Measurements from ENCODE around the gene GMNC. TPM values are rescaled to one million over a fixed set of nuclear protein-coding genes. Genes with fewer than 3 reads are reported as not detected.

Gene GMNC
- total and polyA plus RNA-seq, 11 donors, result 0.04 to 4.4 (median 0.94) TPM

DNA sequence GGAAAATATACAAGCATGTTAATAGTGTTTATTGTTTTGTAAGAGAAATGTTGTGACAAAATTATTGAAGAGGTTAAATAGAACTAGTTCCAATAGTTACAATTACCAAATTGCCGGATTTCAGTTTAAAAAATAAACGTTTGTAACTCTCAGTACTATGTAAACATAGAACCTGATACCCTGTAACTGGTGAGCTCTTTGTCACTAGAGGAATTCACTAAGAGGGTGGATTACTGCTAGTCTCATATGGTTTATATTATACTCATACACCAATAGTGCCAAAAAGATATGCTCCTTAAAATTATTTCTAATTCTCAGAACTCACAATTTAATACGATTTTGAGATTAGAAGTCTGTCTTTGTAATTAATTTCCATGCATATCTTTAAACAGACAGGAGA is 7.6 kb upstream of the GMNC start:
- intact Hi-C loops (cut with DNase I), result no loop called here
- 67 to 77% (median 75%) methylated on average over 3 of the region's 3 CpGs for WGBS, 4 donors
- ATAC-seq (no peak), DNase-seq (no peak)
- Histone ChIP-seq H3K27ac (no peak overlapping the region), H3K36me3 (no peaks in the 10 kb centered on the region), H3K9me3 (no peaks in the 10 kb centered on the region), H3K27me3 (no peaks in the 10 kb centered on the region), H3K4me3 (no peak overlapping the region), H3K4me1 (no peaks in the 10 kb centered on the region)
- no peak for TF ChIP-seq POLR2A (IDR thresholded peaks at IDR 0.05)
- TF ChIP-seq, protein P1, sequence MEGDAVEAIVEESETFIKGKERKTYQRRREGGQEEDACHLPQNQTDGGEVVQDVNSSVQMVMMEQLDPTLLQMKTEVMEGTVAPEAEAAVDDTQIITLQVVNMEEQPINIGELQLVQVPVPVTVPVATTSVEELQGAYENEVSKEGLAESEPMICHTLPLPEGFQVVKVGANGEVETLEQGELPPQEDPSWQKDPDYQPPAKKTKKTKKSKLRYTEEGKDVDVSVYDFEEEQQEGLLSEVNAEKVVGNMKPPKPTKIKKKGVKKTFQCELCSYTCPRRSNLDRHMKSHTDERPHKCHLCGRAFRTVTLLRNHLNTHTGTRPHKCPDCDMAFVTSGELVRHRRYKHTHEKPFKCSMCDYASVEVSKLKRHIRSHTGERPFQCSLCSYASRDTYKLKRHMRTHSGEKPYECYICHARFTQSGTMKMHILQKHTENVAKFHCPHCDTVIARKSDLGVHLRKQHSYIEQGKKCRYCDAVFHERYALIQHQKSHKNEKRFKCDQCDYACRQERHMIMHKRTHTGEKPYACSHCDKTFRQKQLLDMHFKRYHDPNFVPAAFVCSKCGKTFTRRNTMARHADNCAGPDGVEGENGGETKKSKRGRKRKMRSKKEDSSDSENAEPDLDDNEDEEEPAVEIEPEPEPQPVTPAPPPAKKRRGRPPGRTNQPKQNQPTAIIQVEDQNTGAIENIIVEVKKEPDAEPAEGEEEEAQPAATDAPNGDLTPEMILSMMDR (IDR thresholded peaks at IDR 0.05), result no peak

- peaks cover 0 to 10% (median 0%) of the 10 kb centered on the region in 12 donors for H3K4me1 ChIP-seq
- no peak overlapping the region for H3K27ac ChIP-seq
- no peak overlapping the region for H3K4me3 ChIP-seq
- no peak for DNase-seq
- H3K36me3 ChIP-seq, result no peaks in the 10 kb centered on the region
- no peaks in the 10 kb centered on the region for H3K9me3 ChIP-seq
- ATAC-seq, result no peak
- H3K27me3 ChIP-seq, result peaks cover 0 to 23% (median 0%) of the 10 kb centered on the region in 9 donors
- WGBS, 4 donors, result 78 to 82% (median 80%) methylated on average over 2 of the region's 2 CpGs
- TF ChIP-seq POLR2A (IDR thresholded peaks at IDR 0.05), result no peak
- TF ChIP-seq, protein P1 (IDR thresholded peaks at IDR 0.05), result no peak
- intact Hi-C loops (cut with DNase I), result loop anchor here in 1 of 10 donors (10.0 kb wide), 1 partner anchor 162 kb away; no protein-coding TSS in a partner anchor
Observed at GRCh38 chr3:190867071-190867470, 4.6 kb upstream of the GMNC start.

DNA sequence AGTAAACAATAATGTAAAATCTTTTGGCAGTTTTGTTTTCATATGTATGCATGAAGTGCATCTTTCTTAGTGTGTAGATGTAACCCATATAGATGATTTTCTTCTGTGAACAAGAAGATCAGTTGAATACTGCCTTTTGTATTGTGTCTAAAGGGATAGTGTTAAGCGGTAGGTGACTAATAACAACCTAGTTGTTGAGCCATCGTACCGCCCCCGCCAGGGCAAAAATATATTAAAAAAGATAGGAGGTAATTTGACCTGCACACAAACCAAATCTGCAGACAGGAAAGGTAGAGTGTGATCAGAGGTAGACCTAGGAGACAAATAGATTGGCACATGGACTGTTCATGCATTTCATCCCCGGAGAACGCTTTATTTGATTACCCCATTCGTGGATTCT is 3.3 kb upstream of the GMNC start:
- peaks cover 0 to 10% (median 0%) of the 10 kb centered on the region in 12 donors for H3K4me1 ChIP-seq
- H3K27ac ChIP-seq, result no peak overlapping the region
- no peak overlapping the region for H3K4me3 ChIP-seq
- WGBS, 4 donors, result 59 to 61% (median 60%) methylated on average over 7 of the region's 7 CpGs
- no peak for DNase-seq
- intact Hi-C loops (cut with DNase I), result loop anchor here in 1 of 10 donors (10.0 kb wide), 1 partner anchor 161 kb away; no protein-coding TSS in a partner anchor
- ATAC-seq, result no peak
- H3K27me3 ChIP-seq, result peaks cover 0 to 27% (median 0%) of the 10 kb centered on the region in 9 donors
- H3K36me3 ChIP-seq, result no peaks in the 10 kb centered on the region
- no peaks in the 10 kb centered on the region for H3K9me3 ChIP-seq
- TF ChIP-seq POLR2A (IDR thresholded peaks at IDR 0.05), result no peak
- TF ChIP-seq, protein P1 (IDR thresholded peaks at IDR 0.05), result no peak

DNA sequence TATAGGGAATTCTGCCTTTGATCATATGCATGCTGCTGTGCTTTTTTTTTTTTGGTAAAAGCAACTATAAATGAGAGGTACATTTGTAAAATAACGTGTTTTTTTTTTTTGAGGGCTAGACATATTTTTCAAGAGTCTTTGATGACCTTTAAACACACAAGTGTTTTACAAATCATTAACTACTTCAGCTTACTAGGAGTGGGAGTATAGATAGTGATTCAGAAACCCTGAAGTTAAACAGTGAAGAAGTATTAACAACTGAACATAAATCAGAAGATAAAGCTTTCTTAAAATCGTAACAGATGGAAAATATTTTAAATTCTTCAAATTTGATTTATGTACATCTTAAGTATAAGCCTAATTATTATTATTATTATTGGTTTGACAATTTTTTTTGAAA is 2.9 kb upstream of the GMNC start:
- Histone ChIP-seq H3K4me1 (peaks cover 0 to 10% (median 0%) of the 10 kb centered on the region in 12 donors), H3K36me3 (no peaks in the 10 kb centered on the region), H3K27ac (peak overlapping the region in 3 of 12 donors; percentile 87 to 89 (median 88)), H3K27me3 (peaks cover 0 to 30% (median 0%) of the 10 kb centered on the region in 9 donors), H3K4me3 (no peak overlapping the region), H3K9me3 (no peaks in the 10 kb centered on the region)
- intact Hi-C loops (cut with DNase I), result loop anchor here in 1 of 10 donors (10.0 kb wide), 1 partner anchor 161 kb away; no protein-coding TSS in a partner anchor
- 45 to 55% (median 50%) methylated on average over 2 of the region's 2 CpGs for WGBS, 4 donors
- DNase-seq, result no peak
- TF ChIP-seq, protein P1 (IDR thresholded peaks at IDR 0.05), result no peak
- no peak for TF ChIP-seq POLR2A (IDR thresholded peaks at IDR 0.05)
- no peak for ATAC-seq

Data from heart left ventricle (tissue), 16 donors.